ENCODE measurements around the gene GGT5. TPM values are rescaled to one million over a fixed set of nuclear protein-coding genes. Genes with fewer than 3 reads are reported as not detected.
"Not testable (repeated sequence)": the region's sequence is repeated elsewhere in the genome, so short reads cannot be mapped to it uniquely, and the experiment has no call there.

GGT5 gene
- polyA plus RNA-seq, 5 donors, result 11.7 to 15.2 (median 13.1) TPM

- DNase-seq, result no peak
These were observed 59.8 kb downstream of the GGT5 start for GRCh38 chr22:24185001-24185500.

GRCh38 chr22:24184057-24184798, 60.7 kb downstream of the GGT5 start:
- DNase-seq, result no peak

- DNase-seq, result no peak
These were observed 61.4 kb downstream of the GGT5 start for GRCh38 chr22:24183321-24184031.

- not testable (repeated sequence) for DNase-seq
These were observed 62.0 kb downstream of the GGT5 start for GRCh38 chr22:24182900-24183246.

GRCh38 chr22:24181996-24182899, 62.6 kb downstream of the GGT5 start:
- no peak for DNase-seq

- no peak for DNase-seq
These were observed 63.5 kb downstream of the GGT5 start, which contains the start of gene SUSD2 for GRCh38 chr22:24181088-24181995. SUSD2 (plus strand) TSS chr22:24181487; CDS start chr22:24181520, 33 bp downstream.

GRCh38 chr22:24180316-24181087, 64.4 kb downstream of the GGT5 start:
- DNase-seq, result no peak

GRCh38 chr22:24179478-24180210, 65.2 kb downstream of the GGT5 start:
- DNase-seq, result no peak

GRCh38 chr22:24178502-24179440, 66.1 kb downstream of the GGT5 start:
- DNase-seq, result no peak

GRCh38 chr22:24178021-24178431, 66.9 kb downstream of the GGT5 start:
- no peak for DNase-seq

GRCh38 chr22:24177456-24177855, 67.4 kb downstream of the GGT5 start:
- no peak for DNase-seq

- no peak for DNase-seq
These were observed 67.8 kb downstream of the GGT5 start for GRCh38 chr22:24177045-24177444.

GRCh38 chr22:24176630-24177029, 68.3 kb downstream of the GGT5 start:
- DNase-seq, result no peak

GRCh38 chr22:24176040-24176439, 68.8 kb downstream of the GGT5 start:
- no peak for DNase-seq

GRCh38 chr22:24175160-24175808, 69.6 kb downstream of the GGT5 start:
- peak; percentile 49 to 55 for DNase-seq

- no peak for DNase-seq
These were observed 73.1 kb downstream of the GGT5 start for GRCh38 chr22:24171822-24172221.

- DNase-seq, result no peak
These were observed 74.2 kb downstream of the GGT5 start for GRCh38 chr22:24170632-24171031.

GRCh38 chr22:24170188-24170587, 74.7 kb downstream of the GGT5 start:
- DNase-seq, result no peak
